Right ventricle myocardium inferior (tissue), 1 donor: ENCODE data around the gene TM9SF1. TPM values are rescaled to one million over a fixed set of nuclear protein-coding genes. Genes with fewer than 3 reads are reported as not detected.

Source experiments
- ATAC-seq: fragments of 200-7000 bp; cut with Tn5 transposase; one replicate; pipeline ENCODE4 v1.9.1; 2020; ENCODE audit warnings: mild to moderate bottlenecking, moderate library complexity
- DNase-seq: peaks from one replicate; pipeline ENCODE4 v3.0.0; 2021; ENCODE audit errors: missing footprints
- intact Hi-C: fragments of 100-400 bp; cut with DNase I; formaldehyde crosslinking; loops from one replicate; pipeline ENCODE4 v1.11.0; 2022
- long read RNA-seq: library from polyadenylated mRNA; unstranded; transcript quantifications from one replicate; pipeline ENCODE4 v2.0.0, GENCODE V29; 2021
- total RNA-seq: library from RNA; stranded (reverse); fragmentation: NEBNext Ultra II Directional; extraction: Animal tissue kit (Norgen Biotek cat#: 25700); gene quantifications from one replicate; pipeline ENCODE4 v1.2.1, GENCODE V29; 2021
- donor health status: DM: no; HTN: yes; CAD: no; lungs with severe emphysema.

TM9SF1 gene
- total RNA-seq = 23.2 TPM
- long read RNA-seq, transcript TM9SF1-201 (6 exons, 2,452 nt) = major isoform, 26 of 42 reads
- long read RNA-seq, partial matches to known transcripts = 8 of 42 reads
- long read RNA-seq, other reads (novel, unspliced or antisense) = 7 of 42 reads

GRCh38 chr14:24195186-24196070 is at the start of gene TM9SF1:
TSS of gene TM9SF1 (minus strand) at chr14:24195441. CDS start at chr14:24195019, 422 bp downstream.
- intact Hi-C loops = no loop called here
- peak; percentile 95 for ATAC-seq
- DNase-seq = peak; percentile 95

- no peak for ATAC-seq
Measured at GRCh38 chr14:24243336-24243836, 48.1 kb upstream of the TM9SF1 start.

GRCh38 chr14:24241829-24242443 is 46.7 kb upstream of the TM9SF1 start:
- intact Hi-C loops = loop anchor here (1.0 to 2.0 kb wide), 3 partner anchors 27 to 195 kb away; partner anchors contain the start of gene RABGGTA
- ATAC-seq (peak; percentile 94), DNase-seq (peak; percentile 95)

More at GRCh38 chr14:24243336-24243836, 48.1 kb upstream of the TM9SF1 start:
- no peak for DNase-seq
- intact Hi-C loops = loop anchor here (1.0 to 2.0 kb wide), 3 partner anchors 29 to 193 kb away; no protein-coding TSS in a partner anchor

- ATAC-seq (no peak), DNase-seq (no peak)
- intact Hi-C loops = no loop called here
Measured at GRCh38 chr14:24240110-24240918, 45.1 kb upstream of the TM9SF1 start.

GRCh38 chr14:24238527-24239037 is 43.3 kb upstream of the TM9SF1 start:
- no peak for DNase-seq
- no peak for ATAC-seq

GRCh38 chr14:24238123-24238522 is 42.9 kb upstream of the TM9SF1 start:
- DNase-seq (no peak), ATAC-seq (no peak)
- intact Hi-C loops = loop anchor here (2.0 kb wide), 1 partner anchor 49 kb away; the partner anchor contains the start of gene IPO4

More at GRCh38 chr14:24238527-24239037, 43.3 kb upstream of the TM9SF1 start:
- intact Hi-C loops = loop anchor here (2.0 kb wide), 1 partner anchor 50 kb away; the partner anchor contains the start of gene IPO4

DNA sequence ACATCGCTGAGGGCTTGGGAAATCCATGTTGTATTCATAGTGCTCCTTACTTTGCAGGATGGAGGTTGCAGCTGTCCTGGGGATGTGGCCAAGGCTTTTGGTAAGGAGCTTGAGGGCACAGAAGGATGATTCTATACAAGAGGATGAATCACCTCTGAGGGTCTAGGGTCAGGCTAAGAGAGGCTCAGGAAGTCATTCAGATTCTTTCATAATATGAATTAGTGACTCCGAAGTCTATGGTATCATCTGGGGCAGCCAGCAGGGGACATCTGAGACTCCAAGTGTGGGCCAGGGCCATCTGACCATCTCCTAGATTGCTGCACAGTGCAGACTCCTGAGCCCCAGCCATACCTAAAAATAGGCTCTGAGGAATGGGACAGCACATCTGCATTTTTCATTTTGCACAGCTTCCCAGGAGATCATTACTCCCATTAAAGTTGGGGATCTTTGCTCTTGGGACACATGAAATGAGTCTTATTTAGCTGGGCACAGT is 42.3 kb upstream of the TM9SF1 start:
- no peak for ATAC-seq
- DNase-seq = no peak
- intact Hi-C loops = no loop called here

DNA sequence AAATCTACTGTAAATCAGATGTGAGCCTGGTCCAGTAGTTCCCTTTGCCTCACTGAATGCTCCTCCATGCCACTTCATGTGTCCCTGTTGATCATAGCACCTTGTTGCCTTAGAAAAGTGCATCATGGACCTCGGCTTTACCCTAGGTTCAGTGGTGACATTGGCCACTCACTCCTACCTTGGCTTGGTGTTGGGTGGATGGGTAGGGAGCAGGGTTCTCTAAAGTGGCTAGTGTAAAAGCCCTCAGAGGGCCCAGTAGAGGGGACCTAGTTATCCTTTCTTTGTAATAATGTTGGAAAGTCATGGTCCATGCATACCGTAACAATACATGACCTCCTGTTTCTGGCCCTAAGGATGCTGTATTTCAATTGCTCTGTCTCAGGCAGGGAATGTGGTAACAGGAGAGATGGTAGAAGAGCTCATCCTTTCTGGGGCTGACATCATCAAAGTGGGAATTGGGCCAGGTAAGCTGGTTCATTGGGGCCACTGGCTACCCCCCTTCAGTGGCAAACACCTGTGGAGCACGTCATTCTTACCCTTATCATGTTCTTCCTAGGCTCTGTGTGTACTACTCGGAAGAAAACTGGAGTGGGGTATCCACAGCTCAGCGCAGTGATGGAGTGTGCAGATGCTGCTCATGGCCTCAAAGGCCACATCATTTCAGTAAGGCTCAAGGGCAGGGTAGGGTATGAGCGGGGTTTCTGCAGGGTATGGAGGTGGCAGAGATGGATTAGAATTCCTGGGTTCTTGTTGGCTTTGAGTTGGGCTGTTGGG is 41.6 kb upstream of the TM9SF1 start:
- intact Hi-C loops = no loop called here

DNA sequence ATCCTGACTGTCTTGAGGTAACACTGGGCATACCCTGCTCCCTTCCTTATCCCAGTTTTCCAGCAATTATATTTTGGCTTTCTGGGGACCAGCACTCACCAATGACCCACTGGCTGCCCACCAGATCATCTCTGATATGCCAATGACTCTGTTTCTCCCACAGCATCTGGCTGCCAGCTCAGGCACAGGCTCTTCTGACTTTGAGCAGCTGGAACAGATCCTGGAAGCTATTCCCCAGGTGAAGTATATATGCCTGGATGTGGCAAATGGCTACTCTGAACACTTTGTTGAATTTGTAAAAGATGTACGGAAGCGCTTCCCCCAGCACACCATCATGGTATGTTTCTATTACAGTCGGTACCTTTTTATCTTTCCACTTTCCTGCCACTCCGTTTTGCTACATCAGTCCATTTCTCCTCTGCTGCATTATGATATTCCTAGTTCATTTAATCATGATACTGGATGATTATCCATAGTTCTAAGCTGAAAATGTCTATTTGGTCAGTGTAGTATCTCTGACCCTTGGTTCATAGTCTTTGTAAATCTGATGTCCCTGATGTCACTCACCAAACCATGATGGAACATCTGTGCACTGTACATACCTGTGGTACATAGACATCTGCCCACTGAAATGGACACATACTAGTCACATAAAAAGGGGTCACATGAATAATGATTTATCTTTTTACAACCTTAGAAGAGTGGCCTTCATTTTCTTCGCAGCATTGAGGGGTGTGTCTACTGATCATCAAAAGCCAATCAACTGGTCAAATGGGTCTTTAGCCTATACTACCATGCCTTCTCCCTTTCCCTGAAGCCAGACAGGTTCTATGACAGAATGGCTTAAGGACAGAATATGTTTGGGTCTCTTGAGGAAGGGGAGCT is 40.8 kb upstream of the TM9SF1 start:
- no peak for DNase-seq
- ATAC-seq = no peak
- intact Hi-C loops = no loop called here

More for the DNA sequence above, 41.6 kb upstream of the TM9SF1 start:
- ATAC-seq (no peak), DNase-seq (no peak)

GRCh38 chr14:24234095-24235005 is 39.1 kb upstream of the TM9SF1 start:
- ATAC-seq (no peak), DNase-seq (no peak)
- intact Hi-C loops = no loop called here

DNA sequence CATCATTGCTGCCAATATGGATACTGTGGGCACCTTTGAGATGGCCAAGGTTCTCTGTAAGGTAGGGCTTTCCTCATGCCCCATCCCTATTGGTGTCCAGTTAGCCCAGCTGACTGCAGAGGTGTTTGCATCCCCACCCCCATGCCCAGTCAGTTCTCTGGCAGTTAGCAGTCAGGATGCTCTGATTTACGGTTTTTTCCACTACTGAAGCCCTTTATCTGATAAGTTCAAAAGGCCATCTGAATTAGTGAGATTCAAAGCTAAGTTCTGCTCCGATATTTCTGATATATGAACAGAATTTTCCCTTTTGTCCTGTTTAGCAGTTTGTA is 38.3 kb upstream of the TM9SF1 start:
- DNase-seq = no peak
- no peak for ATAC-seq
- intact Hi-C loops = loop anchor here (2.0 kb wide), 1 partner anchor 17 kb away; the partner anchor contains the start of gene MDP1

- DNase-seq (no peak), ATAC-seq (peak; percentile 73)
- intact Hi-C loops = loop anchor here (2.0 kb wide), 1 partner anchor 16 kb away; the partner anchor contains the start of gene MDP1
Measured at GRCh38 chr14:24232645-24233537, 37.6 kb upstream of the TM9SF1 start, which contains the start of gene GMPR2. TSS of gene GMPR2 (plus strand) at chr14:24232929. CDS start at chr14:24233254, 325 bp downstream.

DNA sequence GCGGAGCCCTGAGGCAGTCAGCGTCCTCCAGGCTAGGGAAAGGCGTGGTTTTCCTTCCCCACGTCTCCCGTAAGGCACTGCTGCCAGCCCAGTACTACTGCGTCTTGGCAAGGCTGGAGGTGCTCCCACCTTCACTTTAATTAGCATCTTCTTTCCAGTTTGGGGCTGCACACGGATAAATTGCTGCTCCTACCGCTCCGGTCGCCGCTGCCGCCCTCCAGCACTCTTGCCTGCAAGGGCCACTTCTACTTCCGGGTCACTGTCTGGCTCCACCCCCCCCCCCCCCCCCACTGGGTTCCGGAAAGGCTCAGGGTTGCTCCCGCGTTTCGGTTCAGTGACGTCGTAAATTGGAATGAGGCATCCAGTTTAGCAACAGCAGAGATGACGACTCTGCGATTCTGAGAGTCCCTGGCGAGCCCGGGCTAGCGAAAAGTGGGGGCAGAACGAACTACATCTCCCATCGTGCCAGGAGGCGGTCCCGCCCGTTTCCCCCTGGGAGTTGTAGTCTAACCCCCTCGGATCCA is 36.9 kb upstream of the TM9SF1 start, which contains the start of gene NEDD8:
Gene NEDD8, minus strand, starts transcription at position 247 of the 524 bp plus-strand sequence. Its CDS starts 100 bp downstream, at position 147.
- DNase-seq = peak; percentile 96
- ATAC-seq = peak; percentile 91
- intact Hi-C loops = loop anchor here (2.0 kb wide), 1 partner anchor 15 kb away; the partner anchor contains the start of gene MDP1
